Mammary epithelial cell (primary cell): ENCODE data around the gene CDK19.

ENCODE experiments used
- EZH2 ChIP-seq: IDR thresholded peaks from 2 replicates; pipeline ENCODE4 v1.6.1; 2012; ENCODE audit warnings: low read length, inconsistent platforms, borderline replicate concordance
- TF ChIP-seq, protein P1 (sequence below), 2 donors: IDR thresholded peaks in 1 of 2; conservative IDR thresholded peaks in 1 of 2; 2 replicates each; pipeline ENCODE4 v1.5.1; 2011 to 2012; ENCODE audit warnings: inconsistent platforms in 2 of 2, low read length in 2 of 2, mild to moderate bottlenecking in 2 of 2, control low read depth in 1 of 2, low read depth in 1 of 2; ENCODE audit not compliant: insufficient read depth in 1 of 2; ENCODE audit errors: extremely low read depth in 1 of 2

DNA sequence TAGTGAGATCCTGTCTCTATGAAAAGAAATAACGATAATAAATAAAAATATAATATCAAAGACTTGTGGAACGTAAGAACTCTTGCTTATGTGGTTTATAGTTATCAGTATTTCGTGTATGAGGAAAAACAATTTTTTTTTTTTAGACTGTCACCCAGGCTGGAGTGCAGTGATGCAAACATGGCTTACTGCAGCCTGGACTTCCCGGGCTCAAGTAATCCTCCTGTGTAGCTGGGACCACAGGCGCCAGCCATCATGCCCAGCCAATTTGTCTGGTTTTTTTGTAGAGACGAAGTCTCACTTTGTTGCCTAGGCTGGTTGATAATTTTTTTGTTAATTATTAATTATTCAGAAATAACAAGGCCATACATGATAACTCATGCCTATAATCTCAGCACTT is 18.6 kb upstream of the CDK19 start:
- TF ChIP-seq, protein P1, sequence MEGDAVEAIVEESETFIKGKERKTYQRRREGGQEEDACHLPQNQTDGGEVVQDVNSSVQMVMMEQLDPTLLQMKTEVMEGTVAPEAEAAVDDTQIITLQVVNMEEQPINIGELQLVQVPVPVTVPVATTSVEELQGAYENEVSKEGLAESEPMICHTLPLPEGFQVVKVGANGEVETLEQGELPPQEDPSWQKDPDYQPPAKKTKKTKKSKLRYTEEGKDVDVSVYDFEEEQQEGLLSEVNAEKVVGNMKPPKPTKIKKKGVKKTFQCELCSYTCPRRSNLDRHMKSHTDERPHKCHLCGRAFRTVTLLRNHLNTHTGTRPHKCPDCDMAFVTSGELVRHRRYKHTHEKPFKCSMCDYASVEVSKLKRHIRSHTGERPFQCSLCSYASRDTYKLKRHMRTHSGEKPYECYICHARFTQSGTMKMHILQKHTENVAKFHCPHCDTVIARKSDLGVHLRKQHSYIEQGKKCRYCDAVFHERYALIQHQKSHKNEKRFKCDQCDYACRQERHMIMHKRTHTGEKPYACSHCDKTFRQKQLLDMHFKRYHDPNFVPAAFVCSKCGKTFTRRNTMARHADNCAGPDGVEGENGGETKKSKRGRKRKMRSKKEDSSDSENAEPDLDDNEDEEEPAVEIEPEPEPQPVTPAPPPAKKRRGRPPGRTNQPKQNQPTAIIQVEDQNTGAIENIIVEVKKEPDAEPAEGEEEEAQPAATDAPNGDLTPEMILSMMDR (conservative IDR thresholded peaks at IDR 0.05 in 1 of 2, IDR thresholded peaks at IDR 0.05 in 1 of 2; ENCODE audit: extremely low read depth in 1 of 2, insufficient read depth in 1 of 2, low read depth in 1 of 2, low read length in 2 of 2) = no peak
- TF ChIP-seq EZH2 = no peak
